Fibroblast of the aortic adventitia (primary cell): Measurements from ENCODE around the gene PEPD. TPM values are rescaled to one million over a fixed set of nuclear protein-coding genes. Genes with fewer than 3 reads are reported as not detected.
A peak's percentile ranks its signal among the peaks of the same experiment; 100 is the strongest.

Experiments
- DNase-seq: peaks from one replicate; pipeline ENCODE4 v3.0.0-alpha.2; 2010; ENCODE audit warnings: low read depth
- H3K4me3 ChIP-seq: 2 replicates; pipeline ENCODE4 v1.5.1; 2011; ENCODE audit warnings: low read depth, mild to moderate bottlenecking, control low read depth, low read length, moderate library complexity
- total RNA-seq: library from RNA; depleted of rRNA; stranded (reverse); fragments of >200 nt; gene quantifications from 2 replicates; pipeline ENCODE4 v1.2.3, GENCODE V29; 2012; ENCODE audit warnings: low replicate concordance
- TF ChIP-seq, protein P1 (sequence below): IDR thresholded peaks from 2 replicates; pipeline ENCODE4 v1.5.1; 2011; ENCODE audit warnings: mild to moderate bottlenecking, low read length, control low read depth, inconsistent platforms; ENCODE audit not compliant: insufficient read depth

PEPD gene
- total RNA-seq, 1 donor: 65.0 TPM

DNA sequence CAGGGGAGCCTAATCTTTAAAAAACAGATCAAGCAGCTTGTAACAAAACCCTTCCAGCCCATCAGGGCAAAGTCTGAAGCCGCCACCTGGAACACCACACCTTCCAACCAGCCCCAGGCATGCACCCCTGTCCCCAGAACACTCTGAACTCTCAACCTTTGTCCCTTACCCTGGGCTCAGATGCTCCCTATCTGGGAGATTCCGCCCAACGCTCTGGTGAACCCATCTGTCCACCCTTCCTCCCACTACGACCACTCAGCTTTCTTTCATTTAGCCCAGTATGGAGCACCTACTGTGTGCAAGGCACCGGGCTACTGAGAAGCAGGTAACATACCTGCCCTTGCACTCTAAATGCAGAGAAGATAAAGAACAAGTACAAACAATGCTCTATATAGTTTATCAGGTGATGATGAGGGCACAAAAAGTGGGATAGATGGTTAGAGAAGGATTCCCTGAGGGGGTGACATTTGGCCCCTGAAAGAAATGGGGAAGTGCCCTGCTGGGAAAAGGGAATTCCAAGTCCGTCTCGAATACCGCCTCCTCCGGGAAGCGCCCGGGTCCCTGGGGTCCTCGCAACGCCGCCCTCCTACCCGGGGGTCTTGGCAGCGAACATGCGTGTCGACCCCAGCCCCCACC is 629 bp downstream of the PEPD start:
- no peak for DNase-seq
- H3K4me3 ChIP-seq: peak overlapping the region; percentile 92
- TF ChIP-seq, protein P1, sequence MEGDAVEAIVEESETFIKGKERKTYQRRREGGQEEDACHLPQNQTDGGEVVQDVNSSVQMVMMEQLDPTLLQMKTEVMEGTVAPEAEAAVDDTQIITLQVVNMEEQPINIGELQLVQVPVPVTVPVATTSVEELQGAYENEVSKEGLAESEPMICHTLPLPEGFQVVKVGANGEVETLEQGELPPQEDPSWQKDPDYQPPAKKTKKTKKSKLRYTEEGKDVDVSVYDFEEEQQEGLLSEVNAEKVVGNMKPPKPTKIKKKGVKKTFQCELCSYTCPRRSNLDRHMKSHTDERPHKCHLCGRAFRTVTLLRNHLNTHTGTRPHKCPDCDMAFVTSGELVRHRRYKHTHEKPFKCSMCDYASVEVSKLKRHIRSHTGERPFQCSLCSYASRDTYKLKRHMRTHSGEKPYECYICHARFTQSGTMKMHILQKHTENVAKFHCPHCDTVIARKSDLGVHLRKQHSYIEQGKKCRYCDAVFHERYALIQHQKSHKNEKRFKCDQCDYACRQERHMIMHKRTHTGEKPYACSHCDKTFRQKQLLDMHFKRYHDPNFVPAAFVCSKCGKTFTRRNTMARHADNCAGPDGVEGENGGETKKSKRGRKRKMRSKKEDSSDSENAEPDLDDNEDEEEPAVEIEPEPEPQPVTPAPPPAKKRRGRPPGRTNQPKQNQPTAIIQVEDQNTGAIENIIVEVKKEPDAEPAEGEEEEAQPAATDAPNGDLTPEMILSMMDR: no peak

DNA sequence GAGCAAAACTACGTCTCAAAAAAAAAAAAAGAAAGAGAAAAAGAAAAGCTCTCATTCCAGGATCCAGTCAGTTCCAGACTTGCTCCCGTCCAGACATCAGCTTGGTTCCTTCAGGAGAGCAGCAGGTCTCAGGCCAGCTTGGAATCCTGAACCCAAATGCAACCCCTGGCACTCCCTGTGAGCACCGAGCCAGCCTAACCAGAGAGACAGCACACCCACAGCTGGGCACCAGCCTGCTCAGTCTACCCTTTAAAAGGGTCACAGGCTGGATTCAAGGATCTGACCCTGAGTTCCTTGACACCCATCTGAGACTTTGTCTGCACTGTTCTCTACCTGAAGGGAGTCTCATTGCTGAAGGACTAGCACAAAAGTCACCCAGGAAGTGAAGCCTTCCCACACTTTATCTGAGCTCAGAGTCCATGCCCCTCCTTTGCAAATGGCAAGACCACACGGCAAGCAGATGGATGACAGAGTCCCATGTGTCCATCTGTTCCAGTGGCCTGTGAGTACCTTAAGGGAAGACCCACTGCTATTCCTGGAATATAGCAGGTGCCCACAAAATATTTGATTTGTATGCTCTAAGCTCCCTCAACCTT is 1.4 kb downstream of the PEPD start:
- peak overlapping the region; percentile 92 for H3K4me3 ChIP-seq
- no peak for DNase-seq
- TF ChIP-seq, protein P1: no peak

DNA sequence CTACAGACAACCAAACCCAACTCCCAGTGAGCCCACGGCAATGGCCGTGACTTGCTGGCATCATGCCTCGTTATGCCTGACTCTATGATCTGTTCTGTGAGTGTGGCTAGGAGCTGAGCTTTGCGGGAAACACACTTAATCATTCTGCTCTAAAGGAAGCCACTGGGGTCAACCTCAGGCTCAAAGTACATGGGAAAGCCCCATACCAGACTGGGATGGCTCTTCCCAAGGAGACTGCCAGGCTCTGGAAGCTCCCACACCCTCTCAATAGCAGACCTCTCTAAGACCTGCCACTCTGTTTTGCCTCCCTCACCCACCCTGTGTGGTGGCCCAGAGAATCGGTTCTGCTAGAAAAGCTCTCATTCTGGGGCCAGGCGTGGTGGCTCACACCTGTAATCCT is 2.2 kb downstream of the PEPD start:
- no peak overlapping the region for H3K4me3 ChIP-seq
- DNase-seq: no peak
- TF ChIP-seq, protein P1: no peak

DNA sequence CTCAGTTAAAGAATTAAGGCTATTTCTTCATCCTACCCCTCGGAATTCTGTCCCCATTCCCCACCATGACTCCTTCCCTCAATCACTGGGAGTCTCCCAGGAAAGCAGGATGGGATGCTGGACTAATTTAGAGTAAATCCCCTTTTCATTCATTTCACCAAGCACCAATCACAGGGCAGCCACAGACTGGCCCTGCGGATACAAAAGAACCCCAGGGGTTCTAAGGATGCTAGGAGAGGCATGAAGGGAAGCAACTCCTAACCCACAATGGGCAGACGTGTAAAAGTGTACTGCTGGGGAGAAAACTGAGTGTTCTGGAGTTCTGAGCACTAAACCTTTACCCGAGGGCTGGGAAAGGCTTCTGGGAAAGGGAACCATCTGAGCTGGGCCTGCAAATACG is 3.0 kb downstream of the PEPD start:
- TF ChIP-seq, protein P1: no peak
- H3K4me3 ChIP-seq: no peak overlapping the region
- no peak for DNase-seq

DNA sequence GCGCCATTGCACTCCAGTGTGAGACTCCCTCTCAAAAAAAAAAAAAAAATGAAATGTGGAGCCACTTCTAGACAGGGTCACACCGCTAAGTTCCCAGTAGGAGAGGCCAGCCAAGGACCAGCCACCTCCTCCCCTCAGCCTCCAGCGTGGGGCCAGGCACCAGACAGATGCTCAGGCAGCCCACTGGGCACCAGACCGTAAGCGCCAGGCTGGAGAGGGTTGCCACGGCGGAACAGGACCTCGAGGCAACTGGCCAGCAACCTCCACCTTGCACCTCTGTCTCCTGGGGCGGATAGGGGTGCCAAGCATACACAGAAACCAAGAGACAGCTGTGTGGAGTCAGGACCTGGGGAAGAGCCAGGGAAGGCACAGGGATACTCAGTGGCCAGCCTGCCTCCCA is 3.7 kb downstream of the PEPD start:
- H3K4me3 ChIP-seq: no peak overlapping the region
- no peak for DNase-seq
- TF ChIP-seq, protein P1: no peak

DNA sequence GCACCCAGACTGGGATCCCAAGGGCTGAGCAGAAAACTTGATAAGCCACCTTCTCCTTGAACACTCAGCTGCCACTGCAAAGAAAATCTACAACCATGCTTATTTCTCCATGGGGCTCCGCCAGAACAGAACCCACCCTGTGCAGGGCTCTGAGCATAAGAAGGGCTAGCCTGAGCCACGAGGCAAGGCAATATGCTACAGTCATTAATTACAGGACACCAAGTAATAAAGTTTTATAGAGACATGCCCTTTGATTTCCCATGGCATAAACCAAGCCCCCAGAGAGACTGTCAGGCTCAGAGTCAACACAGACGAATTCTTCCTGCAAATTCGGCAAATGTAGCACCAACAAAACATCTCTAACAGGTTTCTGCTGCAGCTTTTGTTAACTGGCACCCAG is 5.7 kb downstream of the PEPD start:
- TF ChIP-seq, protein P1: no peak
- no peak overlapping the region for H3K4me3 ChIP-seq
- DNase-seq: no peak
